GM21528 (cell line): ENCODE data around the gene LPAR1.
"Not testable (repeated sequence)": the region's sequence is repeated elsewhere in the genome, so short reads cannot be mapped to it uniquely, and the experiment has no call there.

ENCODE experiments used
- ATAC-seq: cut with Tn5 transposase; IDR thresholded peaks from one replicate; pipeline ENCODE4 v1.9.1; 2021; ENCODE audit warnings: mild to moderate bottlenecking, moderate library complexity; ENCODE audit not compliant: unreplicated experiment, low FRiP score

Gene LPAR1, protein sequence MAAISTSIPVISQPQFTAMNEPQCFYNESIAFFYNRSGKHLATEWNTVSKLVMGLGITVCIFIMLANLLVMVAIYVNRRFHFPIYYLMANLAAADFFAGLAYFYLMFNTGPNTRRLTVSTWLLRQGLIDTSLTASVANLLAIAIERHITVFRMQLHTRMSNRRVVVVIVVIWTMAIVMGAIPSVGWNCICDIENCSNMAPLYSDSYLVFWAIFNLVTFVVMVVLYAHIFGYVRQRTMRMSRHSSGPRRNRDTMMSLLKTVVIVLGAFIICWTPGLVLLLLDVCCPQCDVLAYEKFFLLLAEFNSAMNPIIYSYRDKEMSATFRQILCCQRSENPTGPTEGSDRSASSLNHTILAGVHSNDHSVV

DNA sequence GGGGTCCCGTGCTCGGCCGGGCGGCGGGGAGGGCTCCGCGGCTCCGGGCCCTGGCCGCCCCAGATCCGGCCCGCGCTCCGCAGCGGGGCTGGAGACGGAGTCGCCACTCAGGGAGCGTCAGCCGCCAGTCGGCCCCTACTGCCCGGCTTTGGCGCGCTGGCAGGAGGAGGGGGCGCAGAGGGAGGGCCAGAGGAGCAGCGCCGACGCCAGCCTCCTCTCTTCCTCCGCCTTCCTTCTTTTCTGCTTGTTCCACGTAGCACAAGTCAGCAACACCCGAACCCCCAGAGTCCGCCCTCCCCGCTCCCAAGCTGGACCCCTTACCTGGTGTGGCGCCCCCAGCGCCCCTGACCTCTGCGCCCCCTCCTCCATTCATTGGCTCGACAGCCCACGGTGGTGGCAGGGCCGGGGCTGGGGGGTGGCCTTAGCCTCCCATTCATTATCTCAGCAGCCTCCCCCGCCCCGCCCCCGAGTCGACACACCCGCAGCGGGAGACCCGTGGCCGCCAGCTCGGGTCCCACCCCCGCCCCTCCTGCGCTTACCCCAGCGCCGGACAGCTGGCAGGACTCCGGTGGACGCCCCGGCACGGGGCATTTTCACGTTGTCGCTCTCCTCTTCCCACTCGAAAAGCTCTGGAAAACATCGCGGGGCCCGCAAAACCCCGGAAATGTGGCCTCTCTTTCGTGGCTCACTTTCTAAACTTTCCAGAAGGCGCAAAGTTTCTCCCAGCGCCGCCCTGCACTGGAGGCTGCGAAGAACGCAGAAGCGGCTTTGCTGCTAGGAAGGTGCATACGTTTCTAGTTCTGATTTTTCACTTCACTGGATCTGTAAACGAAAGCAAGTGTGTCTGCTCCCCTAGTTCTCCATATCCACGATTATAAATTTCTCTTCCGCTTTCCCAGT is at the start of gene LPAR1:
TSS of gene LPAR1 (minus strand) at position 140 of the 900 bp plus-strand sequence. CDS start 66,353 bp downstream, outside the sequence.
- ATAC-seq = peak; percentile 31

DNA sequence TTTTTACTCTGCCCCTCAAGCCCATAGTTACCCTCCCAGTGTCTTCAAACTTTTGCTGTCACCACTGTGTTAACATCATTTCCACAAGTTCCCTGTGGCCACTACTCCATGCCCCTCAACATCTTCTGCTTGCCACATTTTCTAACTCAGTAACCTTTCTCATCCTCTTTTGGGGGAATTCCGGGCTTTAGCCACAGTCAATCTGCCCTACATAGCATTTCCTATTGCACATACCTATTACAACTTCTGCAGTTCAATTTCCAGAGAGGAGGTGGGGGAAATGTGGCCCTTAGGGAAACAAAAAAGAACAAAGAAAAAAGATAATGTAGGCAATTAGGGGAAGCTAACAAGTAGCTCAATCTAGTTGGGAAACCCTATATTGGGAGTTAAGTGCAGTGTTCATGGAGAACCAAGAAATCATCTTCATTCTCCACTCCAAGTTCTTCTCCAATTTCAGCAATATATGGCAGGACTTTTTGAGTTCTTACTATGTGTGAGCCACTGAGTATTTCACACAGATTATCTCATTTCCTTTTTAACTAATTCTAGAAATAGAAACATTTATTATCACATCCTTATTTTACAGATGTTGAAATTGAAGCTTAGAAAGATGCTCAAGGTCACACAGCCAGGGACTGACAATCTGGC is 40.2 kb upstream of the LPAR1 start:
- peak; percentile 58 for ATAC-seq

DNA sequence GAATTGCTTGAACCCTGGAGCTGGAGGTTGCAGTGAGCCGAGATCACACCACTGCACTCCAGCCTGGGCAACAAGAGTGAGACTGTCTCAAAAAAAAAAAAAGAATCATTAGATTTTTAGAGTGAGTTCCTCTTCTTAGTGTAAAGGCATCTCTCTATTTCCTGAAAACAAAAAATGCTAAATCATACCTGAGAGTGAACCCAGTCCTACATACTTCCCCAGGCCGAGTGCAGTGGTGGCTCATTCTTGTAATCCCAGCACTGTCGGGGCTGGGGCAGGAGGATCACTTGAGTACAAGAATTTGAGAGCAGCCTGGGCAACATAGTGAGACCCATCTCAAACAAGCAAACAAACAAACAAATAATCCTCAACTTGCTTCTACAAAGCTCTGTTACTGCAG is 38.2 kb upstream of the LPAR1 start:
- no peak for ATAC-seq

DNA sequence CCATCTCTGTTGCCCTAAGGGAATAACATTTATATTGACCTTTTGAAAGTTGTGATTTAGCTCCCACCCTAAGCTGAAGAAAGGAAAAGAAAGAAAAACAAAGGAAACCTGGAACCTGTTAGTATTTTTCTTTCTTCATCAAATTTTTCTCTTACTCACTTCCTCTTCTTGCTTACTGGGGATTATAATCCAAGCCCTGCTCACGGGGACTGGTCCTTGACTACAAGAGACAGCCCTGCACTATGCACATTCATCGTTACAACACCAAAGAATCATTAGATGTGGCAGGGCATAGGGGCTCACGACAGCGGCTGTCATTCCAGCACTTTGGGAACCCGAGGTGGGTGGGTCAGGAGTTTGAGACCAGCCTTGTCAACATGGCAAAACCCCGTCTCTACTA is 37.8 kb upstream of the LPAR1 start:
- no peak for ATAC-seq

DNA sequence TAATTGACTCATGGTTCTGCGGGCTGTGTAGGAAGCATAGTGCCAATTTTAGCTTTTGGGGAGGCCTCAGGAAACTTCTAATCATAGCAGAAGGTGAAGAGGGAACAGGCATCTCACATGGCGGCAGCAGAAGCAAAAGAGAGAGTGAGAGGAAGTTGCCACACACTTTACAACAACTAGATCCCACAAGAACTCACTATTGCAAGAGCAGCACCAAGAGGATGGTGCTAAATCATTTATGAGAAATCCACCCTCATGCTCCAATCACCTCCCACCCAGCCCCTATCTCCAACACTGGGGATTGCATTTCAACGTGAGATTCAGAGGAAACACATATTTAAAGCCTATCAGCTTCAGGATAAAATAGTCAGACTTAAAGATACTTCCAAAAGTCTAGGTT is 36.1 kb upstream of the LPAR1 start:
- no peak for ATAC-seq

DNA sequence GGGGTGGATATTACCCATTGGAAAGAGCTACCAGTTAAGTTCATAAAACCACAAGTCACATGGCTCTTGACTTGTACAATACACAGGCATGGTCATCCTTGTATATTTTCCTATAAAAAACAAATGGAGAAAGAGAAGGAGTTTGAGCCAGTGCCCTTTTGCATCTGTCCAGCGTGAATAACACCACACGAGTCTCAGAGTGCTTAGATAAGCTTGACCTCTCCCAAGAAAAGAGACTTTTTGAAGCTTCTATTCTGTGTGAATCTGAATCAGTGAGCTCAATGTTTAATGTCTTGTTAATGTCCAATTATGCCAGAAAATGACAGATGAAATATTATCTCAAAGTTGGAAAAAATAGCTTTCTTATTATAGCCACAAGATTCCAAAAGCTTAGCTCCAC is 30.9 kb upstream of the LPAR1 start:
- no peak for ATAC-seq

DNA sequence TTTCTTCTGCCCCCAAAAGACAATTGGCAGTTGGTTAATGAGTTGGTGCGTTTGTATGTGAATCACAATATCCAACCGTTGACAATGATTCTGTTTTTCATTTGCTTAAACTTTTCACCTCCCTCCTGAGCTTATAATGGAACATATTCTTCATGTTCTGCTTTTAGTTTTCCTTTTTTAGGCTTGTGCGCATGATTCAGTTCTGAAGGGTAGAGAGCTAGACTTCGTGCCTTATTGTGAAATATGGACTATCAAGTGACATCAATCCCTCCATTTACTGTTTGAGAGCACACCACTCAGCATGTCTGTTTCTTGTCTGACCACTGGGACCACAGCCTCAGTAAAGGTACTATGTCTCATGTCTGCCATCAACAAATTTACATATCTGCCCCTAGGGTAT is 30.5 kb upstream of the LPAR1 start:
- no peak for ATAC-seq

DNA sequence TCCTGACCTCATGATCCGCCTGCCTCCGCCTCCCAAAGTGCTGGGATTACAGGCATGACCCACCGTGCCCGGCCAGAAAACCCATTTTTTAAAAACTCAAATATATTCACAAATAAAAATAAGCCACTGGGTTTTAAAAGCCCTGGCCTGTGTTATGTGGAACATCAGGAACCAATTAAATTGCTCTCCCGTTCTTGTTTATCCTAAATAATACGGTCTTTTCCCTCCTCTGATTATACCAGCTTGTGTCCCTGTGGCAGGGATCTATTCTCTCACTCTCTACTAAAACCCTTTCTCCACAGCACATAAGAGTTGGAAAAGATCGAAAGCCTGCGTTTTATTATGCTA is 30.1 kb upstream of the LPAR1 start:
- no peak for ATAC-seq

DNA sequence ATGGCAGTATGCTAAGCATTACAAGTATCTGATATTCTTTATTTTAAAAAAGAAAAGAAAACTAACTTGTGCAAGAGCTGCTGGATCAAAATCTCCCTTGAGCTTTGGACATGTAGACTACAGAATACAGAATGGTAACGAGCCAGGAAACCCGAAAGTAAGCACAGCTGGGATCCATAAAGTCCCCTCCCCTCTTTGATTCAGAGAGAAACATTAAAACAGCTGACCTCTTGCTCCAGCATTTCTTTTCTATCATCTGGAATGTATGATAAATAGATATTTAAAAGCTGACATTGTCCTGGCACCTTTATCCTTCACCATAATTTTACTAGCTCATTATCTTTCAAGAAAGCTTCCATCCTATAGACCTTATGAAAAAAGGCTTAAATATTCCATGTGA is 28.2 kb upstream of the LPAR1 start:
- ATAC-seq = no peak

DNA sequence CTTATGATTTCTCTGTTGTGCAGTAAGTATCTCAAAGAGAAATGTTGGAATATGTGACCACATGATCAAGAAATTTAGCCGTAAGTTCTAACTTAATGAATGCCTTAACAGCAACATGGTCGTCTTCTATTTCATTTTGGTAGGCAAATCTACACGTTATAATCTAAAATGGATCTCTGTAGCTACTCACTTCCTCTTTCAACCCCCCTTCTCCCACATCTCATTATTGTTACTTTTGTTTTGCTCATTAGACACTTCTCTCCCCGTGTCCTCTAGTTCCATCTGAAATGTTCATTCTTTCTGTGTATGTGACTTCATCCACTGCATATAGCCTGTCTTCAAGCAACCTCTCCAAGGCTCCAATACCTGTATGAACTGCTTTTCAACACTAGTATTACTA is 27.1 kb upstream of the LPAR1 start:
- no peak for ATAC-seq

DNA sequence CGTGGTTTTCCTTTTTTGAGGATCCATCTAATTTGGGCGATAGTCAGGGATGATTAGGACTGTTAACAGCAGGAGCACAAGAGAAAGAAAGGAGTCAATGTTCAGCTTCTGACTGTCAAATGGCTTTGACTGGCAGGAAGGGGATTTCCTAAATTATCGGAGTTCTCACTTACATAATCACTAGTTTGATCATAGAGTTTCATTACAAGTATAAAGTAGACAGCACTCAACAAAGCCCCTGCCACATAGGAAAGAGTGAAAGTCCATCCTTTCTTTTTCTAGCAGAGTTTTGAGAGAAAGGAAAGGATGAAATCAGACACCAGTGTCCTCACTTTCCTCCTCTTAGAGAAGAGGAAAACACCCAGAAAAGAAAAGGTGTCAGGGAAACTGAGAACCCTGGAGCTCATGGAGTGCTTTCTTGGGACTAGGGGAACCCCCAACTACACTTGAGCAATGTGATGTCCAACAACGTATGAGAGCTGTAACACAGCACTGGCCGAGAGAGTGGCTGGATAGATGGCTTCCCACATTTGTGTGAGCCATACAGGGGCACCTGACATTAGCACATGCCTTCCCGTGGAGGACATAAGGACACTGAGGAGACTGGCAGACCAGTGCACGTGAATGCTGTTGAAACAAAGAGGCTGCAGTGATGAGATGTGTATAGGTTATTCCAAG is 26.0 kb upstream of the LPAR1 start:
- no peak for ATAC-seq

DNA sequence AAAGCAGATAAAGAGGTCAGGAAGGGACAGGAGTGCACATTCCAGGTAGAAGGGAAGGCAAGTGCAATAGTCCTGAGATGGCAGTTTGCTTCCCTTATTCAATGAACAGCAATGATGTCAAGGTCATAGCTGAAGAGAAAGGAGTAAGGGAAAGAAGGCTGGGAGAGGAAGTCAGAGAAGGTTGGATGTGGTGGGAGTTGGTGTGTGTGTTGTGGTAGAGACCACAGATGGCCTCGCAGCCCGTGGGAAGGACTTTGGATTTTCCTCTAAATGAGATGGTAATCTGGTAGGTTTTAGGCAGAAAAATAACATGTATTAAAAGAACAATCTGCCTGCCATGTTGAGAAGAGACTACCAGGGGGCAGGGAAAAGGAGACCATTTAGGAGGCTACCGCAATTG is 25.1 kb upstream of the LPAR1 start:
- no peak for ATAC-seq

DNA sequence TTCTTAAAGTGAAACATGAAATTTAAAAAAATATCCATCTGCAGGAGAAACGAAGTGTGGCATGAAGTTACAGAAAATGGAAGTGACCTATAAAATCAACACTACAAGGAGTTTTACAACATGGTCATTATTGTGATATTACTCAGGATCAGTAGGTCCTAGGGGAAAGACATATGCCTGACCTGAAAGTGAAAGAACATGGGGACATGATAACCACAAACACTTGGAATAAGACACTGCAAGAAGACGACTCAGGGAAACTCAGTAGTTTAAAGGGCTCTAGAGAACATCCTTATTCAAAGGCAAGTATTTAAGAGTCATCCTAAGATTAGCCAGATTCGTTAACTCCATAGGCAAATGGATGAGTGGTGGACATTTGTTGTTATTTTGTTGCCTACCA is 19.9 kb upstream of the LPAR1 start:
- ATAC-seq = no peak

DNA sequence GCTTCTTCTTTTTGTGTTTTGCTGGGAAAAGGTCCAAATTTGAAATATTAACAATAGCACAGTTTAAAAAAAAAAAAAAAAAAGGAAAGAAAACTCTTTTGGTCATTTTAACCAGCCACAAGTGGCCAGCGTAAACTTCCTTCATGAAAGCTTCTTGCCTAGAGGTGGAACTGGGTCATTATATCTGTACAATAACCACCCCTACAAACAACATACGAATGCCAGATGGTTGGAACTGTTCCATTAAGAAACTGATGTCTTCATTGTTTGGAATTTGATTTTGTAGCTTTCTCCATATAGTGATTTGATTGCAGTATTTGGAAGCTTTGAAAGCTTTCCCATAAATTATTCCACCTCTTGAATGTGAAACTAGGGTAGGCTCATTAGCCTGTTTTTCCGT is 18.3 kb upstream of the LPAR1 start:
- ATAC-seq = no peak

DNA sequence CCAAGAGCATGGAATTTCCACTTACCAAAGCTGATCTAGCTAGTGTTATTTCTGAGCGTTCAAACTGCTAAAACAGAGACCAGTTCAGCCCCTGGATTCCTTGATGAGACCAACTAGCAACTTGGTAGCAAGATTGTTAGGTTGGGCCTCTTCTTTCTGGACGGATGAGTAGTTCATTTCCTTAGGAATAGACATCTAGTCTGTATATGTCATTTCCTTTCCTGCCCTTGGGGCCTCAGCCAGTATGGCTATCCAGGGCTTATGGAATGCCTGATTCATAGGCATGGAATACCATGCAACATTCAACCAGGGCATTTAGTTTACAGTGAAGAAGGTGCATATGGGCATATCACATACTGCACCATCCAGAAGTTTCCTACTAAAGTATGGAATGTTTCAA is 14.5 kb upstream of the LPAR1 start:
- ATAC-seq = no peak

DNA sequence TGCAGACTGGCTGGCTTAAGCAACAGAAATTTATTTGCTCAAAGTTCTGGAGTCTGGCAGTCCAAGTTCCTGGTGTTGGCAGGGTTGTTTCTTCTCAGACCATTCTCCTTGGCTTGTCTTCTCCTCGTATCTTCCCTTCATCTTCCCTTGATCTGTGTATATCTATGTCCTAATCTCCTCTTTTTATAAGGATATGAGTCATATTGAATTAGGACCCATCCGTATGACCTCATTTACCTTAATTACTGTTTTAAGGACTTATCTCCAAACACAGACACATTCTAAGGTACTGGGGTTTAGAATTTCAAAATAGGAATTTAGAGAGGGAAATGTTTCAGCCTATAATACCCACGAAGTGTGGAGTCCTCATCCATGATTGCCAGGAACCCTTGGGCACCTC is 13.1 kb upstream of the LPAR1 start:
- ATAC-seq = no peak

DNA sequence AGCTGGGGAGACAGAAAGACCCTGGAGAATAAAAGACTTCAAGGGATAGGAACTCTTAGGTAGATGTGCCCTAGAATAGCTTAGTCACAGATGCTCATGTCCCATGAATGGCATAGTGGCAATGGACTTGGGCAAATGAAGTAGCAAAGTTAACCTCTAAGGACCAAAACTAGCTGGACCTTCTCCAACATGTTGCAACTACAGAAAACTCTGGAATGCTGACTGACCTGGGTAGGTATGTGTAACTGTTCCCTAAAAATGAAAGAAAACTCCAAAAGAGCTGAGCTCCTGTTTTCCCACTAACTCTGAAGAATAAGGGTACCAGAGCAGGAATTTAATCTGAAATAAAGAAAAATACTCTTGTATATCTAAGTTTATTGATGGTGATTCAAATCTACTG is 12.5 kb upstream of the LPAR1 start:
- no peak for ATAC-seq

DNA sequence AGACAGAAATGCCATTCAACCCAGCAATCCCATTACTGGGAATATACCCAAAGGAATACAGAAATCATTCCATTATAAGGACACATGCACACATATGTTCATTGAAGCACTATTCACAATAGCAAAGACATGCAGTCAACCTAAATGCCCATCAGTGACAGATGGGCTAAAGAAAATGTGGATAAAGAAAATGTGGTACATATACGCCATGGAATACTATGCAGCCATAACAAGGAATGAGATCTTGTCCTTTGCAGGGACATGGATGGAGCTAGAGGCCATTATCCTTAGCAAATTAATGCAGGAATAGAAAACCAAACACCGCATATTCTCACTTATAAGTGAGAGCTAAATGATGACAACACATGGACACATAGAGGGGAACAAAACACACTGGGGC is 9.0 kb upstream of the LPAR1 start:
- ATAC-seq = not testable (repeated sequence)

DNA sequence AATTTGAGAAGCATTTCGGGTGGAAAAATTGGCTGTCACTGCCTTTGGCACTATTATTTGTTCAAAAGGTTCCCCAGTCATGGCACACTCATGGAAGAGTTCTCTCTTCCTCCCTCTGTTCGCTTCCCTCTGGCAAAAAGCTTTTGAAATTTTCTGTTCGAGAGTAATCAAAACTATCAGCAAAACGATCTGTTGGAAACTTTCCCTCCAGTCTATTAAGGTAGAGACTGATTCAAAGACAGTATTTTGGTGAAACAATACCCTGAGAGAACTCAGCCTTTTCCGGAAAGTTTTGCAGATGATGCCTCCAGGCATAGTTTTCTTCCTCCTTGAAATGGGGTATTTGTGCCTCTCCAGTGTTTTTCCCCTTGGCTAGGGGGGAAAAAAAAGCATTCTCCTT is 3.6 kb upstream of the LPAR1 start:
- no peak for ATAC-seq

DNA sequence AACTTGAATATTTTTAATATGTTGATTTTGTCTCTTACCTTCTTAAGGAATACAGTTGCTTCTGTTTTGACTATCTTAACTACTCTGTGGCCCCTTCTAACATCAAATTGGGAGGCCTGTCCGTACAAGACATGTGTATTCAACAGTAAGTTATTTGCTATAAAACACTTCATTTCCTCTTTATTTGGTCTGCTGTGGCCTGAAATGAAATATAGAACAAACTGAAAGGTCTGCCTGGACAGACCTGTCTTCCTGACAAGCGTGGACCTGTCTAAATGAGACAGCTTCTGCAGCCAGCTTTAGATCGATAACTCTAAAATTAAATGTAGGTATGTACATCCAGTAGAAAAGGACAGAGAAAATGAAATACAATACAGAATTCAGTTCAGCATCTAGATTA is 2.2 kb upstream of the LPAR1 start:
- no peak for ATAC-seq
